NCI-H2171 treated with DMSO at 0.1 percent for 48 hours (cell line): Measurements from ENCODE around the gene PKD2L2.
"Not testable (repeated sequence)": the region's sequence is repeated elsewhere in the genome, so short reads cannot be mapped to it uniquely, and the experiment has no call there.

Source experiments
- DNase-seq: peaks from one replicate; lab custom pipeline; 2025; lab: John Stamatoyannopoulos, UW

PKD2L2 gene

GRCh38 chr5:137888863-137889759 is at the start of gene PKD2L2:
Gene PKD2L2 (plus strand): TSS chr5:137889457. CDS start chr5:137889492, 35 bp downstream.
- no peak for DNase-seq

DNA sequence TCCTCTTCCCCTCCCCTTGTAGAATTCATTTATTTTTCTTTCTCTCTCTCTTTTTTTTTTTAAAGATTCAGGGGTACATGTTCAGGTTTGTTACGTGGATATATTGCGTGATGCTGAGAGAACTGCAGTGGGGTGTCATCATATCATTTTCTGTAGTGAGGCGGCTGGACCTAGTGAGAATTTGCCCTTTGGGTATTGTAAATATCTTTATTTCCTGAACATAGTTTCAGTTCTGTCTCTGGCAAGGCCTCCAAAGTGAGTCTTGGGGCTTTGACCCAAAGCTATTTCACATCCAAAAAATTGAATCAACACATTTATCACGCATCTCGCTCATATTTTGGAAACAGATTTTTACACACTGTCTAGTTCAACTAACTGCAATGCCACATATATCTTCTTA is 47.0 kb upstream of the PKD2L2 start:
- DNase-seq = no peak

DNA sequence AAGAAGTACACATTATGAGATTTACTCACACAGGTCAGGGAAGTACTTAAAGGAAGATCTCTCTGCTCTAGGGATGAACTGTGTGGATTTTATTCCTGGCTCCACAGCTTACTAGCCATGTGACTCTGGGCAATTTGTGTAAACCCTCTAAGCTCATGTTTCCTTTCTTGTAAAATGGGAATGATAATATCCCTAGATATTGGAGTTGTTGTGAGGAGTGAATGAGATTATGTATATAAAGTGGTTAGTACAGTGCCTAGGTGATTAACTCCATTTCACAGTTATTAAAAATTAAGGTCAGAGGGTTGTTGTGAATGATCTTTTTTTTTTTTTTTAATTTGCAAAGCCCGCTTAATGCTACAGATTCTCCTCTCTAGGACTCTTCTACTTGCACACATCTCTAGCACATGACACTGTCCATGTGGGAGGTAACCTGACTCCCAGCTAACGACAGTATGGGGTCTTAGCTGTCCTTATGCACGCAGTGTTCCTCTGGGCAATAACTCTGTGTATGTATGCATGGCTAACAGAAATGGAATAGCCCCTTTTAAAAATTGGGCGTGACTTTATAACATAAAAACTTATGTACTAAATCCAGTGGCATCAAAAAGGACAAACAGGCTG is 45.5 kb upstream of the PKD2L2 start:
- peak; percentile 17 for DNase-seq

GRCh38 chr5:137845472-137845871 is 43.8 kb upstream of the PKD2L2 start:
- DNase-seq = peak; percentile 37

GRCh38 chr5:137847687-137848086 is 41.6 kb upstream of the PKD2L2 start:
- no peak for DNase-seq

GRCh38 chr5:137853165-137853564 is 36.1 kb upstream of the PKD2L2 start:
- not testable (repeated sequence) for DNase-seq

DNA sequence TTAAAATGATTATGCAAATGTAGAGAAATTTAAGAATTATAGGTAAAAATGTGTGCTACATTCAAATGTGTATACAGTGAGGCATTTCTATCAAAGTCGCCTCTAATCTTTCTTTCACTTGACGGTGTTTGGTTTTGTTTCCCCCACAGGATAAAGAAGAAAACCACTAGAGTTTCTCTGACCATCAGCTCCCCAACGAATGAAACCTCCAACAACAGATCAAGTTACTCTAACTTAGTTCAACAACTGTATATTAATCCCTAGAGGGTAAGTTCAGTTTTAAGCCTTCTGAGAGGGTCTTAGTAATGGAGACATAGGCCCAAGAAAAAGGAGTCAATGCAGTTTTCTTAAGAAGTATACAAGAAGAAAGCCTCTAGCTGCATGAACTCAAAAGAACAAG is 33.1 kb upstream of the PKD2L2 start:
- no peak for DNase-seq

- no peak for DNase-seq
Observed at GRCh38 chr5:137856916-137857862, 32.1 kb upstream of the PKD2L2 start.

DNA sequence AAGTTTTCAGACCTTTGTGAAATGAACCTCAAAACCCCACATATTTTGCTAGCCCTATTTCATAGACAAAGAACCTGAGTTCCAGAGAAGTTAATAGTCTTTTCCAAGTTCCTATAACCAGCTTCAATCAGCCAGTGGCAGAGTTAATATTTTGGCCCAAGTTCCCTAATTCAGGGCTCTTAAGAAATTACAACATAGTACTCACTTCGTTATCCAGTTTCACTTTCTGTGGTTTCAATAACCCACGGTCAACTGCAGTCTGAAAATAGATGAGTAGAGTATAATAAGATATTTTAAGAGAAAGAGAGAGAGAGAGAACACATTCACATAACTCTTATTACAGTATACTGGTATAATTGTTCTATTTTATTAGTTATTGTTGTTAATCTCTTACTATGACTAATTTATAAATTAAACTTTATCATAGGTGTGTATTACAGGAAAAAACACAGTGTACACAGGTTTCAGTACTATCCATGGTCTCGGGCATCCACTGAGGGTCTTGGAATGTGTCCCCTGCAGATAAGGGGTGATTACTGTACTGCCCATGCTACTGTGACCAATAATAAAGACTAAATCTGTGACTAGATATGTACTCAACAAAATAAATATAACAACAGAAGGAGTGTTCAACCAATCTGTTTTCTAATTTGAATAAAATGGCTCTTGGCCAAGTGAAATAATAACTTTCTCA is 30.9 kb upstream of the PKD2L2 start:
- DNase-seq = no peak

GRCh38 chr5:137858954-137859353 is 30.3 kb upstream of the PKD2L2 start:
- no peak for DNase-seq

DNA sequence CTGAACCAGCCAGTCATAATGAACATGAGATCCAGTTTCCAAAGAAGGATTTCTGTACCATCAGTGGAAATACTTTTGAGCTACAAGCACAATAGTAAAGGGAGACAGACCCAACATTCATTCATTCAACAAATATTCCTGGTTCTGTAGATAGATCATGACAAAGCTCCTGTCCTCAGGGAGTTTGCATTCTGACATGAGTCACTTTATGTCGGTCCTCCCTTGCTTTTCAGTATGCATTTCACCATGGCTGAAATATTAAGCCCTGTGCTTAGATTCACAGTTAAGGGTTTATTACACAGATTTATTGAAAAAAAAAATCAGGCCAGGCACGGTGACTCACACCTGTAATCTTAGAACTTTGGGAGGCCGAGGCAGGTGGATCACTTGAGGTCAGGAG is 27.0 kb upstream of the PKD2L2 start:
- DNase-seq = no peak

DNA sequence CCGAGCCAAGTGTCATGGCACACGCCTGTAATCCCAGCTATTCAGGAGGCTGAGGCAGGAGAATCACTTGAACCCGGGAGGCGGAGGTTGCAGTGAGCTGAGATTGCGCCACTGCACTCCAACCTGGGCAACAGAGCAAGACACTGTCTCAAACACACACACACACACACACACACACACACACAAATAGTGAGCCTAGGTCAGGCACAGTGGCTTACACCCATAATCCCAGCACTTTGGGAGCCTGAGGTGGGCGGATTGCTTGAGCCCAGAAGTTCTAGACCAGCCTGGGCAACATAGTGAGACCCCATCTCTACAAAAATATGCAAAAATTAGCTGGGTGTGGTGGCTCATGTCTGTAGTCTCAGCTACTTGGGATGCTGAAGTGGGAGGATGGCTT is 25.6 kb upstream of the PKD2L2 start:
- not testable (repeated sequence) for DNase-seq

GRCh38 chr5:137866541-137867388 is 22.5 kb upstream of the PKD2L2 start:
- no peak for DNase-seq

GRCh38 chr5:137867664-137868063 is 21.6 kb upstream of the PKD2L2 start, which contains the start of gene MYOT:
Gene MYOT (plus strand): TSS chr5:137867860. CDS start chr5:137870652, 2,792 bp downstream.
- no peak for DNase-seq

GRCh38 chr5:137870647-137871339 is 18.5 kb upstream of the PKD2L2 start:
- no peak for DNase-seq

GRCh38 chr5:137871571-137871970 is 17.7 kb upstream of the PKD2L2 start:
- DNase-seq = no peak

- DNase-seq = no peak
Observed at GRCh38 chr5:137872466-137872865, 16.8 kb upstream of the PKD2L2 start.

DNA sequence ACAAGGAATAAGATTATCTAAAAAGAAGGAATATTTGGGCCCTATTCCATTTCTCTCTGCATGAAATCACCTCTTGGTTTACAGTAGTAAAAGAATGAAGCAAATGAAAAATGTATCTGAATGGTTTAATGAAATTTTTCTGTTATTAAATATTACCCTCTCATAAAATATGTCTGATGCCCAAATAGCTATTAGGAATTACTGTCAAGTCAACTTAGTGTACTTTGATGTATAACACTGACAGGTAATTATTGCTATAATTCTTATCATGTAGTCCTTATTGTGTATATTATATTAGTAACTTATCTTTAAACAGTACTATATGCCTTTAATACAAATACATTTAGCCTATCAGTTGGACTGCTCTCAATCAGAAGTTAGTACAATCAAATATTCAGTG is 13.2 kb upstream of the PKD2L2 start:
- no peak for DNase-seq

DNA sequence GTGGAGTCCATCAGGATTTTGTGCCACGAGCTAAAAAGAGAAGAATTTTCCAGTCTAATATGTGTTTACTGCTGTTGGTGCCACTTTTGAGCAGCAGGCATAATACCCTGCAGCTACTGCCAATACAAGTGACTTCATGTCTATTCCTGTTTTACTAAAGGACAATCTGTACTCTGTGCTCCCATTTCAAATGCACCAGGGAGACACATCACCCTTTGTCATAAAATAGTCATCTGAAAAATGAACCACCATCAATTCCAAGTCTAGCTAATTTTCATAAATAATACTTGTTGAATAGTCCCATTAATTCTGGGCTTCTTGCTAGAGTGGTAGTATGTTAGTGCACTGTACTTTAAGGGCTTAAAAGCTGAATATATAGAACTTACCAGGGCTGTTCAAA is 8.9 kb upstream of the PKD2L2 start:
- no peak for DNase-seq

- no peak for DNase-seq
Observed at GRCh38 chr5:137887831-137888230, 1.4 kb upstream of the PKD2L2 start.
